Neural cell (in vitro differentiated cells): ENCODE data around the gene RBMS3. TPM values are rescaled to one million over a fixed set of nuclear protein-coding genes. Genes with fewer than 3 reads are reported as not detected.

Experiments
- H2AFZ ChIP-seq: fragments of 200-600, 300-800 bp; sonication (generic), shearing (Covaris generic); 2 replicates; pipeline ENCODE4 v1.6.0; 2014; ENCODE audit warnings: low read depth, mild to moderate bottlenecking, antibody characterized with exemption, low read length, moderate library complexity
- H3F3A ChIP-seq: fragments of 200-600 bp; shearing (Covaris generic); 2 replicates; pipeline ENCODE4 v1.6.1; 2016; ENCODE audit warnings: mild to moderate bottlenecking, moderate library complexity, mixed read lengths, antibody characterized with exemption, low read length; ENCODE audit not compliant: insufficient read depth, poor library complexity, severe bottlenecking
- H3K27ac ChIP-seq: fragments of 200-600, 300-800 bp; sonication (generic), shearing (Covaris generic); 2 replicates; pipeline ENCODE4 v1.5.1; 2014; ENCODE audit warnings: mild to moderate bottlenecking, low read length, moderate library complexity
- H3K27me3 ChIP-seq: fragments of 300-800, 200-600 bp; sonication (generic), shearing (Covaris generic); 2 replicates; pipeline ENCODE4 v1.6.0; 2014; ENCODE audit warnings: mild to moderate bottlenecking, low read depth, low read length, moderate library complexity; ENCODE audit not compliant: insufficient read depth
- H3K36me3 ChIP-seq: fragments of 300-800, 200-600 bp; sonication (generic), shearing (Covaris generic); 2 replicates; pipeline ENCODE4 v1.5.1; 2014; ENCODE audit warnings: mild to moderate bottlenecking, antibody characterized with exemption, low read length, moderate library complexity; ENCODE audit not compliant: insufficient read depth
- H3K4me2 ChIP-seq: fragments of 300-800, 200-600 bp; sonication (generic), shearing (Covaris generic); 2 replicates; pipeline ENCODE4 v1.6.0; 2014; ENCODE audit warnings: mild to moderate bottlenecking, low read length
- H3K4me3 ChIP-seq: fragments of 300-800, 200-600 bp; sonication (generic), shearing (Covaris generic); 2 replicates; pipeline ENCODE4 v1.5.1; 2014; ENCODE audit warnings: mild to moderate bottlenecking, low read length, moderate library complexity
- H3K79me2 ChIP-seq: fragments of 200-600 bp; shearing (Covaris generic); replicated peaks from 2 replicates; pipeline ENCODE4 v1.6.0; 2014; ENCODE audit warnings: mild to moderate bottlenecking, low read length, moderate library complexity; ENCODE audit not compliant: insufficient read depth
- H3K9ac ChIP-seq: fragments of 300-800, 200-600 bp; sonication (generic), shearing (Covaris generic); 2 replicates; pipeline ENCODE4 v1.6.1; 2016; ENCODE audit warnings: mild to moderate bottlenecking, low read length, mixed read lengths
- H3K9me2 ChIP-seq: fragments of 200-600 bp; shearing (Covaris generic); 2 replicates; pipeline ENCODE4 v1.6.1; 2016; ENCODE audit warnings: mild to moderate bottlenecking, low read length, mixed read lengths; ENCODE audit not compliant: insufficient read depth
- H3K9me3 ChIP-seq: fragments of 200-600, 300-800 bp; sonication (generic), shearing (Covaris generic); 2 replicates; pipeline ENCODE4 v1.6.1; 2016; ENCODE audit warnings: mild to moderate bottlenecking, mixed run types, low read length, moderate library complexity, mixed read lengths
- H4K20me1 ChIP-seq: fragments of 200-600 bp; shearing (Covaris generic); 2 replicates; pipeline ENCODE4 v1.6.1; 2016; ENCODE audit warnings: mild to moderate bottlenecking, mixed run types; ENCODE audit not compliant: insufficient read depth
- CTCF ChIP-seq: fragments of 450-650 bp; IDR thresholded peaks from 2 replicates; pipeline ENCODE4 v1.5.1; 2014; ENCODE audit warnings: antibody characterized with exemption, mild to moderate bottlenecking, moderate library complexity; ENCODE audit not compliant: poor library complexity, severe bottlenecking
- EP300 ChIP-seq: fragments of 450-650 bp; conservative IDR thresholded peaks from 2 replicates; pipeline ENCODE4 v1.6.1; 2014; ENCODE audit warnings: antibody characterized with exemption, mild to moderate bottlenecking, moderate library complexity; ENCODE audit not compliant: poor library complexity, severe bottlenecking
- EZH2 ChIP-seq: fragments of 200-600, 300-800 bp; shearing (Covaris generic), sonication (generic); IDR thresholded peaks from 2 replicates; pipeline ENCODE4 v1.6.1; 2014; ENCODE audit warnings: antibody characterized with exemption, low read length, borderline replicate concordance, mild to moderate bottlenecking; ENCODE audit not compliant: insufficient read depth, poor library complexity, severe bottlenecking
- MXI1 ChIP-seq: fragments of 450-650 bp; conservative IDR thresholded peaks from 2 replicates; pipeline ENCODE4 v1.6.1; 2014; ENCODE audit warnings: antibody characterized with exemption, mild to moderate bottlenecking; ENCODE audit not compliant: poor library complexity, severe bottlenecking
- POLR2AphosphoS5 ChIP-seq: IDR thresholded peaks from 2 replicates; pipeline ENCODE4 v1.6.1; 2012
- RAD21 ChIP-seq: fragments of 450-650 bp; conservative IDR thresholded peaks from 2 replicates; pipeline ENCODE4 v1.6.1; 2014; ENCODE audit warnings: antibody characterized with exemption, mild to moderate bottlenecking, moderate library complexity
- REST ChIP-seq: IDR thresholded peaks from 2 replicates; pipeline ENCODE4 v1.6.1; 2012; ENCODE audit warnings: borderline replicate concordance
- SMC3 ChIP-seq: fragments of 450-650 bp; conservative IDR thresholded peaks from 2 replicates; pipeline ENCODE4 v1.6.1; 2014; ENCODE audit warnings: antibody characterized with exemption, mild to moderate bottlenecking, moderate library complexity; ENCODE audit not compliant: poor library complexity
- TAF1 ChIP-seq: IDR thresholded peaks from 2 replicates; pipeline ENCODE4 v1.6.1; 2012; ENCODE audit warnings: low read depth
- polyA plus RNA-seq: library from polyadenylated mRNA; depleted of rRNA; stranded (reverse); fragments of >200 nt; gene quantifications from 2 replicates; pipeline ENCODE4 v1.2.3, GENCODE V29; 2014

The RBMS3 gene
- polyA plus RNA-seq, 1 donor from 2014 or later: 0.53 TPM

GRCh38 chr3:29761517-29761916 is 480.6 kb downstream of the RBMS3 start:
- Histone ChIP-seq H3K27ac (no peak overlapping the region), H2AFZ (no peak overlapping the region), H3F3A (no peaks in the 10 kb centered on the region), H4K20me1 (no peaks in the 10 kb centered on the region), H3K79me2 (no peaks in the 10 kb centered on the region), H3K4me2 (no peak overlapping the region), H3K9me2 (no peaks in the 10 kb centered on the region), H3K36me3 (no peaks in the 10 kb centered on the region), H3K4me3 (no peak overlapping the region), H3K27me3 (no peaks in the 10 kb centered on the region), H3K9ac (no peak overlapping the region), H3K9me3 (no peaks in the 10 kb centered on the region)
- TF ChIP-seq RAD21 (no peak), CTCF (no peak), EP300 (no peak), REST (no peak), TAF1 (no peak), MXI1 (no peak), SMC3 (no peak), EZH2 (no peak), POLR2AphosphoS5 (no peak)

GRCh38 chr3:29763115-29763514 is 482.2 kb downstream of the RBMS3 start:
- Histone ChIP-seq H3K4me3 (no peak overlapping the region), H4K20me1 (no peaks in the 10 kb centered on the region), H3K9ac (no peak overlapping the region), H3F3A (no peaks in the 10 kb centered on the region), H3K27ac (no peak overlapping the region), H3K4me2 (no peak overlapping the region), H2AFZ (no peak overlapping the region), H3K79me2 (no peaks in the 10 kb centered on the region), H3K36me3 (no peaks in the 10 kb centered on the region), H3K9me2 (no peaks in the 10 kb centered on the region), H3K27me3 (no peaks in the 10 kb centered on the region), H3K9me3 (no peaks in the 10 kb centered on the region)
- TF ChIP-seq TAF1: no peak

- Histone ChIP-seq H3K79me2 (no peaks in the 10 kb centered on the region), H2AFZ (no peak overlapping the region), H3K27me3 (no peaks in the 10 kb centered on the region), H3K9ac (no peak overlapping the region), H3K4me3 (no peak overlapping the region), H4K20me1 (no peaks in the 10 kb centered on the region), H3K36me3 (no peaks in the 10 kb centered on the region), H3F3A (no peaks in the 10 kb centered on the region), H3K9me2 (no peaks in the 10 kb centered on the region), H3K9me3 (no peaks in the 10 kb centered on the region), H3K27ac (no peak overlapping the region), H3K4me2 (no peak overlapping the region)
- TF ChIP-seq POLR2AphosphoS5: no peak
- no peak for TF ChIP-seq MXI1
- no peak for TF ChIP-seq RAD21
- no peak for TF ChIP-seq EZH2
- no peak for TF ChIP-seq CTCF
- no peak for TF ChIP-seq SMC3
- TF ChIP-seq EP300: no peak
Observed at GRCh38 chr3:29764041-29764440, 483.2 kb downstream of the RBMS3 start.
